Epithelial cell of proximal tubule (primary cell): ENCODE data around the gene INO80C. TPM values are rescaled to one million over a fixed set of nuclear protein-coding genes. Genes with fewer than 3 reads are reported as not detected.
"Not testable (repeated sequence)": the region's sequence is repeated elsewhere in the genome, so short reads cannot be mapped to it uniquely, and the experiment has no call there.

ENCODE experiments used
- DNase-seq: peaks from one replicate; pipeline ENCODE4 v3.0.0-alpha.2; 2011; ENCODE audit warnings: low read depth
- H3K4me3 ChIP-seq: 2 replicates; pipeline ENCODE4 v1.5.1; 2011; ENCODE audit warnings: low read depth, mild to moderate bottlenecking, low read length
- total RNA-seq: library from RNA; depleted of rRNA; stranded (reverse); fragments of >200 nt; gene quantifications from 2 replicates; pipeline ENCODE4 v1.2.3, GENCODE V29; 2015
- TF ChIP-seq, protein P1 (sequence below): conservative IDR thresholded peaks from 2 replicates; pipeline ENCODE4 v1.5.1; 2012; ENCODE audit warnings: low read depth, mild to moderate bottlenecking, low read length

INO80C gene
- total RNA-seq, 1 donor from 2014 or later, result 8.3 TPM

DNA sequence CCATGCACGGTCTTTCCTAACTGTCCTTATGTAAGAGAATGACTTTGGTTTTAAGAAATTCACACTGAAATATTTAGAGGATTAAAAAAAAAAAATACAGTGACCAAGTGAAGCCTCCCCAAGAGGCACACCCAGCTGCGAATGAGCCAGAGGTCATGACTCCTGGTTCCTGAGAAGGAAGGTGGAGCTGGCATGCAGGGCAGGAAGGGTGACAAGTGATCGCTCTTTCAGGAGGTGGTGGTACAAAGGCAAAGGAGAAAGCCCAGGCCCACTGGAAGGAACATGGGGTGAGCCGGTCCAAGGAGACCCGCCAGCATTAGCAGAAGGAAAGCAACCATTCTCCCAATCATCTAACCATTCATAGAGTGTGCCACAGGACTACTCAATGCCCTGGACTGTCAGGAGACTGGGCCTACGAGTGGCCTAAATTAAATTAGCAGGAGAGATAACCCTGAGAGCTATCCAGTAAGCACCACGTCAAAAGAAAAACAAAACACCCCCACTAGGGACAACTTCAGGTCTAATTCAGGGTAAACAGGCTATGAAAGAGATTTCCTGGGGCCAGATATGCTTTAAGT lies 7.8 kb downstream of the INO80C start:
- no peak overlapping the region for H3K4me3 ChIP-seq
- no peak for DNase-seq
- TF ChIP-seq, protein P1, sequence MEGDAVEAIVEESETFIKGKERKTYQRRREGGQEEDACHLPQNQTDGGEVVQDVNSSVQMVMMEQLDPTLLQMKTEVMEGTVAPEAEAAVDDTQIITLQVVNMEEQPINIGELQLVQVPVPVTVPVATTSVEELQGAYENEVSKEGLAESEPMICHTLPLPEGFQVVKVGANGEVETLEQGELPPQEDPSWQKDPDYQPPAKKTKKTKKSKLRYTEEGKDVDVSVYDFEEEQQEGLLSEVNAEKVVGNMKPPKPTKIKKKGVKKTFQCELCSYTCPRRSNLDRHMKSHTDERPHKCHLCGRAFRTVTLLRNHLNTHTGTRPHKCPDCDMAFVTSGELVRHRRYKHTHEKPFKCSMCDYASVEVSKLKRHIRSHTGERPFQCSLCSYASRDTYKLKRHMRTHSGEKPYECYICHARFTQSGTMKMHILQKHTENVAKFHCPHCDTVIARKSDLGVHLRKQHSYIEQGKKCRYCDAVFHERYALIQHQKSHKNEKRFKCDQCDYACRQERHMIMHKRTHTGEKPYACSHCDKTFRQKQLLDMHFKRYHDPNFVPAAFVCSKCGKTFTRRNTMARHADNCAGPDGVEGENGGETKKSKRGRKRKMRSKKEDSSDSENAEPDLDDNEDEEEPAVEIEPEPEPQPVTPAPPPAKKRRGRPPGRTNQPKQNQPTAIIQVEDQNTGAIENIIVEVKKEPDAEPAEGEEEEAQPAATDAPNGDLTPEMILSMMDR, result no peak

DNA sequence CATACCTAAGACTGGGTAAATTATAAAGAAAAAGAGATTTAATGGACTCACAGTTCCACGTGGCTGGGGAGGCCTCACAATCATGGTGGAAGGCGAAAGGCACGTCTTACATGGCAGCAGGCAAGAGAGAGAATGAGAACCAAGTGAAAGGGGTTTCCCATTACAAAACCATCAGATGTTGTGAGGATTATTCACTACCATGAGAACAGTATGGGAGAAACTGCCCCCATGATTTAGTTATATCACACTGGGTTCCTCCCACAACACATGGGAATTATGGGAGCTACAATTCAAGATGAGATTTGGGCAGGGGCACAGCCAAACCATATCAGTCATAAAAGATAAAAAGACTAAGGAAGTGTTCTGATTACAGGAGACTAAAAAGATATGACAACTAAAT lies 8.5 kb downstream of the INO80C start:
- DNase-seq, H3K4me3 ChIP-seq: not testable (repeated sequence)

DNA sequence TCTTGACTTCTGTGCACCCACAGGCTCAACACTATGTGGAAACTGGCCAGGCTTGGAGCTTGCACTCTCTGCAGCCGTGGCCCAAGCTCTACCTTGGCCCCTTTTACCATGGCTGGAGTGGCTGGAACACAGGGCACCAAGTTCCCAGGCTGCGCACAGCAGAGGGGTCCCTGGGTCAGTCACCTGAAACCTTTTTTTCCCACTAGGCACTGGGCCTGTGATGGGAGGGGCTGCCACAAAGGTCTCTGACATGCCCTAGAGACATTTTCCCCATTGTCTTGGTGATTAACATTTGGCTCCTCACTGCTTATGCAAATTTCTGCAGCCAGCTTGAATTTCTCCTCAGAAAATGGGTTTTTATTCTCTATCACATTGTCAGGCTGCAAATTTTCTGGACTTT lies 9.4 kb downstream of the INO80C start:
- H3K4me3 ChIP-seq, DNase-seq: not testable (repeated sequence)

DNA sequence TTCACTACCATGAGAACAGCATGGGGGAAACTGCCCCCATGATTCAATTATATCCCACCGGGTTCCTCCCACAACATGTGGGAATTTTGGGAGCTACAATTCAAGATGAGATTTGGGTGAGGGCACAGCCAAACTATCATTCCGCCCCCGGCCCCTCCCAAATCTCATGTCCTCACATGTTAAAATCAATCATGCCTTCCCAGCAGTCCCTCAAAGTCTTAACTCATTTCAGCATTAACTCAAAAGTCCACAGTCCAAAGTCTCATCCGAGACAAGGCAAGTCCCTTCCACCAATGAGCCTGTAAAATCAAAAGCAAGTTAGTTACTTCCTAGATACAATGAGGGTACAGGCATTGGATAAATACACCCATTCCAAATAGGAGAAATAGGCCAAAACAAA lies 10.2 kb downstream of the INO80C start:
- not testable (repeated sequence) for DNase-seq, H3K4me3 ChIP-seq

DNA sequence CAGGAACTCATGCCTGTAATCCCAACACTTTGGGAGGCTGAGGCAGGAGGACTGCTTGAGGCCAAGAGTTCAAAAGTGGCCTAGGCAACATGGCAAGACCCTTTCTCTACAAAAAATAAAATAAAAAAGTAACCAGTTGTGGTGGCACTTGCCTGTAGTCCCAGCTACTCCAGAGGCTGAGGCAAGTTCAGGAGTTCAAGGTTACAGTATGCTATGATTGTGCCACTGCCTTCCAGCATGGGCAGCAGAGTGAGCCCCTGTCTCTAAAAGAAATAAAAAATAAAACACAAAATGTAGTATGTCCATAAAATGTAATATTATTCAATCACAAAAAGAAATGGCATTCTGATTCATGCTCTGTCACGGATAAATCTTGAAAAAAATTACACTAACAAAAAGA lies 11.9 kb downstream of the INO80C start:
- H3K4me3 ChIP-seq, result no peak overlapping the region
- TF ChIP-seq, protein P1, result no peak
- no peak for DNase-seq

DNA sequence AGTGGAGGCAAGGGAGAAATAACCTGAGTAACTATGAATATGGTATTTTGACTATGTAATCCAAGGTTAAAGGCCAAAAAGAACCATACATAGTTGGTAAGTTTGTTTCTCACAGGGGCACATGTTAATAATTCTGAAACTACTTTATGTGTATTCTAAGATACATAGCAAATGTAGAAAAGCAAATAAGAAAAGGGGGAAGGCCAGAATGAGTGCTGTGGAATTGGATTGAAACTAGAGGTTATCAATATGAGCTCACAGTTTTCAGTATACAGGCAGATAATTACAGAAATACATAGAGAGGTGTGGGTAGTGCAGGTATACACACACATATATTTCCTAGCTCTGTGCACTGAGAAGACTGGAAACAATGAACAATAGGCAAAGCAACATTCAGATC lies 13.7 kb downstream of the INO80C start:
- TF ChIP-seq, protein P1, result no peak
- no peak overlapping the region for H3K4me3 ChIP-seq
- DNase-seq, result no peak

DNA sequence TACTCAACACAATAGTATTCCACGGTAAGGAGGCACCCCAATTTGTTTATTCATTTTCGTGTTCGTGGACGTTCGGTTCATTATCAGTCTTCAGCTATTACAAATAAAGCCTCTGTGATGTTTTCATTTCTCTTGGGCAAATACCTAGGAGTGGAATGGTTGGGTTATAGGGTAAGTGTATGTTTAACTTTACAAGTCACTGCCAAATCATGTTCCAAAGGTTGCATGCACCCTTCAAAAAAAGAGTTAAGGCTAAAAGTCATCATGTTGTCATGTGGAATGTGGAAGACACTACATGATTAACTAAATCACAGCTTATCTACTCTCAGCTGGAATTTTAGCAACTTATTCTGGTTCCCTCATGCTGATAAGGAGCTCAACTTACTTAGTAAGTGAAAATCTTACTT lies 15.8 kb downstream of the INO80C start:
- peak; percentile 92 for DNase-seq
- TF ChIP-seq, protein P1, result no peak
- no peak overlapping the region for H3K4me3 ChIP-seq

DNA sequence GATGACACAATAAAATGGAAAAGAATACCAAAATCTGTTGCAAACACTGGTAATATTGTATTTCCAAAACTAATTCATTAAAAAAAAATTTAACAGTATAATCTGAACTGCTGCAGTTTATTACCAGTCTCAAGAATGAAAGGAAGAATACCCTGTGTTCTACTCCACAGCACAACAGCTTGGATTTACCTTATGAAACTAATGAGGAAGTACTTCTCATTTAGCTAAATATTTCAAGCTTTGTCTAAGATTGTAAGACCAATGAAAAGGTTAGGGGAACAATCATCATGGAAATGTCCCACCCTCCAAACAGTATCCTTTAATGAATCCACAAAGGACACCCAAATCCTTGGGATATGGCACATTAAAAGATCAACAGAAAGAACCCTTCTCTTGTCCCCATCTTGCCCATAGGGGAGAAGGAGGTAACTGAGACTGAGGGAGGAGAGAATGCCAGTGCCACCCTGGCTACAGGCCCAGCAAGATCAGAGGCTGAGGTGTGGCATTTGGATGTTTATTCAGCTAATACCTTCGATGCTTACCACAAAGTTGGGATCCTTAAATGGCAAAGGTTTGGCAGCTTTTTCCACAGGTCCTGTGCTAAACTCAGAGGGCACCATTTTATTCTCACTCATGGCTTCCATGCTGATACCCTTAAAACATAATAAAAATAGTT lies 17.7 kb downstream of the INO80C start:
- TF ChIP-seq, protein P1, result no peak

More for the DNA sequence above, 17.7 kb downstream of the INO80C start:
- DNase-seq, result no peak
- H3K4me3 ChIP-seq, result no peak overlapping the region
